ENCODE data around the gene C2CD2. TPM values are rescaled to one million over a fixed set of nuclear protein-coding genes. Genes with fewer than 3 reads are reported as not detected.

The C2CD2 gene
- total RNA-seq, 2 donors from 2014 or later = 13.3 to 16.1 TPM

DNA sequence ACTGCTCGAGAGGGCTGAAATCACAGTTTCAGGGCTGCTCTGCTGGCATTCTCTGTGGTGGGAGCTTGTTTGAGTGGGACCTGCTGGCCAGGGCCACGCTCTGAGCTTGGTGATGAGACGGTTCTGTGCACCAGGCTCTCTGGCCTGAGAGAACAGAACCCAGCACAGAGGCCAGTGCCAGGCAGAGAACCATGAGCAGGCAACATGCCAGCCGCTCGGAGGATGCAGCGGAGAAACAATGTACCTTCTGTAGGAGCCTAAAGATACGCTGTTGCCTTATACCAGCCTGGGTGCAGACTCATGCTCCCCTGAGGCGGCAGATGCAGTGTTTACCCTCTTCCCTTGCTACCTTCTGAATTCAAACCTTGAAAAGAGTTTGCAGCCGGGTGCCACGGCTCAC lies 10.0 kb downstream of the C2CD2 start:
- H3K9ac ChIP-seq (ENCODE audit: low read depth in 2 of 2, low read length in 2 of 2) = no peak overlapping the region
- no peak for DNase-seq
- TF ChIP-seq, protein P1, sequence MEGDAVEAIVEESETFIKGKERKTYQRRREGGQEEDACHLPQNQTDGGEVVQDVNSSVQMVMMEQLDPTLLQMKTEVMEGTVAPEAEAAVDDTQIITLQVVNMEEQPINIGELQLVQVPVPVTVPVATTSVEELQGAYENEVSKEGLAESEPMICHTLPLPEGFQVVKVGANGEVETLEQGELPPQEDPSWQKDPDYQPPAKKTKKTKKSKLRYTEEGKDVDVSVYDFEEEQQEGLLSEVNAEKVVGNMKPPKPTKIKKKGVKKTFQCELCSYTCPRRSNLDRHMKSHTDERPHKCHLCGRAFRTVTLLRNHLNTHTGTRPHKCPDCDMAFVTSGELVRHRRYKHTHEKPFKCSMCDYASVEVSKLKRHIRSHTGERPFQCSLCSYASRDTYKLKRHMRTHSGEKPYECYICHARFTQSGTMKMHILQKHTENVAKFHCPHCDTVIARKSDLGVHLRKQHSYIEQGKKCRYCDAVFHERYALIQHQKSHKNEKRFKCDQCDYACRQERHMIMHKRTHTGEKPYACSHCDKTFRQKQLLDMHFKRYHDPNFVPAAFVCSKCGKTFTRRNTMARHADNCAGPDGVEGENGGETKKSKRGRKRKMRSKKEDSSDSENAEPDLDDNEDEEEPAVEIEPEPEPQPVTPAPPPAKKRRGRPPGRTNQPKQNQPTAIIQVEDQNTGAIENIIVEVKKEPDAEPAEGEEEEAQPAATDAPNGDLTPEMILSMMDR (IDR thresholded peaks at IDR 0.05) = no peak
- H3K27me3 ChIP-seq = no peaks in the 10 kb centered on the region
- H3K9me3 ChIP-seq = no peaks in the 10 kb centered on the region
- no peak overlapping the region for H3K4me3 ChIP-seq
- H3K27ac ChIP-seq = no peak overlapping the region
- H3K4me1 ChIP-seq = no peaks in the 10 kb centered on the region
- intact Hi-C loops (cut with DNase I) = no loop called here
- H3K36me3 ChIP-seq = no peaks in the 10 kb centered on the region

DNA sequence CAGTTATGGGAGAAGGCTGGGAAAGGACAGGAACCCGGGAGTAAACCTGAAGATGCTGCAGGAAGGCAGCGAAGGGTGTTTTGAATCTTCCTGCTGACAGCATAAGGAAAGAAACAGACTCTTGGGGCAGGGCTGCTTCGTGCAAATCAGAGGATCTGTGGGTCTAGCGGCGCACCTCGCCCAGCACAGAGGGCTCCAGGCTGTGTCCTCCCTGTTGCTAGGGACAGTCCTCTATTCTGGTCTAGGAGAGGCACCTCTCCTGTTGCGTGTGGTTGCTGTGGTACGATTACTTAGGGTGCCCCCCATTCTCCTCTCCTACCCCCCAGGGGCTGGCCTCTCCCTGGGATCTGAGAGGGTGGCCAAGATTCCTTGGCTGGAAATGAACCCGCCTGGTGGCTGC lies 11.4 kb downstream of the C2CD2 start:
- Histone ChIP-seq H3K4me1 (no peaks in the 10 kb centered on the region), H3K9me3 (no peaks in the 10 kb centered on the region), H3K27ac (no peak overlapping the region), H3K27me3 (no peaks in the 10 kb centered on the region), H3K9ac (ENCODE audit: low read depth in 2 of 2, low read length in 2 of 2) (no peak overlapping the region), H3K36me3 (no peaks in the 10 kb centered on the region), H3K4me3 (no peak overlapping the region)
- intact Hi-C loops (cut with DNase I) = no loop called here
- no peak for DNase-seq
- TF ChIP-seq, protein P1 (IDR thresholded peaks at IDR 0.05) = no peak

DNA sequence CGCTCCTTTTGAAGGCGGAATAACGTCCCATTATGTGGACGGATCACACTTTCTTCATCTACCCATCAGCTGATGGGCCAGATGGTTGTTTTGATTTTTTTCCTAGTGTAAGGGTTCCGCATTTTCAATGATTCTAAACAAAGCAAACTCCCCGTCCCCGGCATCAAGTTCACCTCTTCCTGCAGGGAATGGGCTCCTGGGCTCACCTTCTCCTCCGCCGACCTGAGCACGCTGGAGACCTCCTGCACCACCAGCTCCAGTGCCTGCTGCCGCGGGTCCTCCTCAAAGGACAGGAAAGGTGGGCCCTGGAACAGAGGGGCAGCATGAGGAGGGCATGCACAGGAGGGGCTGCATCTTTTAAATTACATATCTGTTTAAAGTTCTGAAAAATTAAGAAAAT lies 11.9 kb downstream of the C2CD2 start:
- H3K9me3 ChIP-seq = no peaks in the 10 kb centered on the region
- TF ChIP-seq, protein P1 (IDR thresholded peaks at IDR 0.05) = no peak

GRCh38 chr21:41940431-41940830 lies 13.4 kb downstream of the C2CD2 start:
- Histone ChIP-seq H3K9me3 (no peaks in the 10 kb centered on the region), H3K4me1 (no peaks in the 10 kb centered on the region), H3K4me3 (no peak overlapping the region), H3K36me3 (no peaks in the 10 kb centered on the region), H3K9ac (ENCODE audit: low read depth in 2 of 2, low read length in 2 of 2) (no peak overlapping the region), H3K27ac (no peak overlapping the region), H3K27me3 (no peaks in the 10 kb centered on the region)
- no peak for DNase-seq
- TF ChIP-seq, protein P1 (IDR thresholded peaks at IDR 0.05) = no peak
- intact Hi-C loops (cut with DNase I) = no loop called here

More for the DNA sequence above, 11.9 kb downstream of the C2CD2 start:
- no peak for DNase-seq
- Histone ChIP-seq H3K27me3 (no peaks in the 10 kb centered on the region), H3K4me3 (no peak overlapping the region), H3K9ac (ENCODE audit: low read depth in 2 of 2, low read length in 2 of 2) (no peak overlapping the region), H3K4me1 (no peaks in the 10 kb centered on the region), H3K36me3 (no peaks in the 10 kb centered on the region), H3K27ac (no peak overlapping the region)
- intact Hi-C loops (cut with DNase I) = no loop called here

DNA sequence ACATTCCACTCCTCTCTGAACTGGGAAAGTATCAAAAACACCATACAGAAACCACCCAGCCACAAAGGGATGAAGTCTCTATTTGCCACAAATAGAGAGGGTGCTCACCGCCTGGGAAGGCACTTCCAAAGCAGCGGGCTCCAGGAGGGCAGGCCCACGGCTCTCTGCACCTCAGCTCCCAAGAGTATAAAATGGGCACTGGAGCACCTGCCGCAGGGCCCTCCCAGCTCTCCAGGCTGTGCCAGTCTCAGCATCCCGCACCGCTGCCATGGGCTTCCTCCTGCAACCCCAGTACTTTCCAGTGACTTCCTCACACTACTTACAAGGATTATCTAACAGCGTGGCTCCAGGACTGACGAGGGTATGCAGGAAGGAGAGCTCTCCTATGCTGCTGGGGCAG lies 14.4 kb downstream of the C2CD2 start:
- H3K4me3 ChIP-seq = no peak overlapping the region
- H3K27ac ChIP-seq = no peak overlapping the region
- no peak for DNase-seq
- H3K36me3 ChIP-seq = no peaks in the 10 kb centered on the region
- H3K9ac ChIP-seq (ENCODE audit: low read depth in 2 of 2, low read length in 2 of 2) = no peak overlapping the region
- no peaks in the 10 kb centered on the region for H3K27me3 ChIP-seq
- no peaks in the 10 kb centered on the region for H3K4me1 ChIP-seq
- no peaks in the 10 kb centered on the region for H3K9me3 ChIP-seq
- TF ChIP-seq, protein P1 (IDR thresholded peaks at IDR 0.05) = no peak
- intact Hi-C loops (cut with DNase I) = no loop called here

Data from colonic mucosa (tissue), 4 donors.